ENCODE results near the gene PEX5L.

DNA sequence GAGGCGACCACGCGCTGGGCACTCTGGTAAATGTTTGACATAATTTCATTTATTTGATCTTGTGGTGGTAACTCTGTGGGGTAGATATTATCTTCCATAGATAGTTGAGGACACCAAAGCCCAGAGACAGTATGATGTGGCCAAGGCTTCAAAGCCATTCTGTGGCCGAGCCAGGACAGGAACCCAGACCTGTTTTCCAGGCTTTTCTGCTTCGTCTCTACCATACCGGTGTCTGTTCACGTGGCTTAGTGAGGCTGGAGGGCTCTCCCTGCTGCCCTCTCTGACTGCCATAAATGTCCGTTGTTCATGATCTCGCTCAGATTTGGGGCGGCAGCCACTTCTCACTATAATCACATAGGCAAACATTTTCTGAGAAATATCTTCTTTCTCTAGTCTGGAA is 134.7 kb downstream of the PEX5L start:
- TF ChIP-seq, protein P1, sequence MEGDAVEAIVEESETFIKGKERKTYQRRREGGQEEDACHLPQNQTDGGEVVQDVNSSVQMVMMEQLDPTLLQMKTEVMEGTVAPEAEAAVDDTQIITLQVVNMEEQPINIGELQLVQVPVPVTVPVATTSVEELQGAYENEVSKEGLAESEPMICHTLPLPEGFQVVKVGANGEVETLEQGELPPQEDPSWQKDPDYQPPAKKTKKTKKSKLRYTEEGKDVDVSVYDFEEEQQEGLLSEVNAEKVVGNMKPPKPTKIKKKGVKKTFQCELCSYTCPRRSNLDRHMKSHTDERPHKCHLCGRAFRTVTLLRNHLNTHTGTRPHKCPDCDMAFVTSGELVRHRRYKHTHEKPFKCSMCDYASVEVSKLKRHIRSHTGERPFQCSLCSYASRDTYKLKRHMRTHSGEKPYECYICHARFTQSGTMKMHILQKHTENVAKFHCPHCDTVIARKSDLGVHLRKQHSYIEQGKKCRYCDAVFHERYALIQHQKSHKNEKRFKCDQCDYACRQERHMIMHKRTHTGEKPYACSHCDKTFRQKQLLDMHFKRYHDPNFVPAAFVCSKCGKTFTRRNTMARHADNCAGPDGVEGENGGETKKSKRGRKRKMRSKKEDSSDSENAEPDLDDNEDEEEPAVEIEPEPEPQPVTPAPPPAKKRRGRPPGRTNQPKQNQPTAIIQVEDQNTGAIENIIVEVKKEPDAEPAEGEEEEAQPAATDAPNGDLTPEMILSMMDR (IDR thresholded peaks at IDR 0.05) = no peak
- no peak for TF ChIP-seq EZH2 (IDR thresholded peaks at IDR 0.05; ENCODE audit: borderline replicate concordance, insufficient read depth, low read depth, low read length, poor library complexity, severe bottlenecking)
